NCI-H446 treated with DMSO at 0.1 percent for 48 hours (cell line): ENCODE data around the gene MAGED1.

Experiments used
- DNase-seq: peaks from one replicate; lab custom pipeline; 2025; lab: John Stamatoyannopoulos, UW

Gene MAGED1, protein sequence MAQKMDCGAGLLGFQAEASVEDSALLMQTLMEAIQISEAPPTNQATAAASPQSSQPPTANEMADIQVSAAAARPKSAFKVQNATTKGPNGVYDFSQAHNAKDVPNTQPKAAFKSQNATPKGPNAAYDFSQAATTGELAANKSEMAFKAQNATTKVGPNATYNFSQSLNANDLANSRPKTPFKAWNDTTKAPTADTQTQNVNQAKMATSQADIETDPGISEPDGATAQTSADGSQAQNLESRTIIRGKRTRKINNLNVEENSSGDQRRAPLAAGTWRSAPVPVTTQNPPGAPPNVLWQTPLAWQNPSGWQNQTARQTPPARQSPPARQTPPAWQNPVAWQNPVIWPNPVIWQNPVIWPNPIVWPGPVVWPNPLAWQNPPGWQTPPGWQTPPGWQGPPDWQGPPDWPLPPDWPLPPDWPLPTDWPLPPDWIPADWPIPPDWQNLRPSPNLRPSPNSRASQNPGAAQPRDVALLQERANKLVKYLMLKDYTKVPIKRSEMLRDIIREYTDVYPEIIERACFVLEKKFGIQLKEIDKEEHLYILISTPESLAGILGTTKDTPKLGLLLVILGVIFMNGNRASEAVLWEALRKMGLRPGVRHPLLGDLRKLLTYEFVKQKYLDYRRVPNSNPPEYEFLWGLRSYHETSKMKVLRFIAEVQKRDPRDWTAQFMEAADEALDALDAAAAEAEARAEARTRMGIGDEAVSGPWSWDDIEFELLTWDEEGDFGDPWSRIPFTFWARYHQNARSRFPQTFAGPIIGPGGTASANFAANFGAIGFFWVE

GRCh38 chrX:51892921-51893745 lies at the start of gene MAGED1:
MAGED1 (plus strand) TSS chrX:51893623; CDS start chrX:51894305, 682 bp downstream.
- peak; percentile 92 for DNase-seq

DNA sequence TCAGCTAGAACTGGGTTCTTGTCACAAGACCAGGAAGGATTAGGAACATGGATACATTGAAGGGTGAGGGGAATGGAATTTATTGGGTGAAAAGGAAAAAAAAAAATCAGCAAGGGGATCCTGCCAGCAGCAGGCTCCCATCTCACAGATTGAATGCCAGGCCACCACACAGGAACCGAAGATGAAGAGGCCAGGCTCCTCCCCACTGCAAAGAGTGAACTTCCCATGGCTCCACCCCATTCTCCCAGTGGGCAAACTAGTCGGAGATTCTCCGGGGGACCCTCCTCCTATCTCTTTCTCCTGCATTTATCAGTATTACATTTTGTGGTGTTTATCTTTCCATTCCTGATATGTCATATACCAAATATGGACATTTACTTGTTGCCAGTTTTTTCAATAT lies 46.0 kb upstream of the MAGED1 start:
- no peak for DNase-seq

- no peak for DNase-seq
Observed at GRCh38 chrX:51851507-51852085, 41.8 kb upstream of the MAGED1 start.

GRCh38 chrX:51852096-51852495 lies 41.3 kb upstream of the MAGED1 start:
- no peak for DNase-seq

DNA sequence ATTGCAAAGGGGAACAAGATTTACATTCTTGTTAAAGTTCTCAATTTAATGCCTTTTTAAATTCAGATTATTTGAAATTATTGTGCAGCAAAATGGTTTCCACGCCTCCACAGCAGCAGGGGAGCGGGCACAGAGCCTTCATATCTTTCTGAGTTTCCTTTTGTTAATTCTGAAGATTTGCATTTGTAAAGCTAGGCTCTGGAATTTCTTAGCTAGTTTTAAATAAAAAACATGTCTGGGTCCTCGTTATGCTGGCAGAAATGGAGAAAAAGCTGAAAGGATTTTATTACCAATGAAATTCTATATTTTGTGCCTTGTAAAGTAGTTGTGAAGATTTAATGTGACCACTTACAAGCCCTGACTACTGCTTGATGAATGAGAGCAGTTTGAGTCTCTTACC lies 40.8 kb upstream of the MAGED1 start:
- DNase-seq = no peak

DNA sequence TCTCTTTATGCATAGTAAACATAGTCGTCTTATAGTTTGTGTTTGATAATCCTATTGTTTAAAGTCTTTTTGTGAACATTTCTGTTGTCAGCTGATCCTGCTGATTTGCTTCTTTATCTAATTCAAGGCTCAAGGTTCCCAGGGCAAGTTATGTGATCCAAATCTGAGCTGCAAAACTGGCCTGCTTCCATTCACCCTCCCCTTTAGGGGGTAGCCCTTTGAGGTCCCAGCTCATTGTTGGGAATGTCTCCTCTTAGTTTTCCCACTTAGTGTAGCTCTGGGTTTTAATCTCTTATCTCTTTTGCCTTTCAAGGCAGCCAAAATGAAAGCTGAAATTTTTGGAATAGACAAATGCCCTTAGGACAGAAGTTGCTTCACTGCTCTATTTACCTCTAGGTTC lies 40.2 kb upstream of the MAGED1 start:
- DNase-seq = no peak

DNA sequence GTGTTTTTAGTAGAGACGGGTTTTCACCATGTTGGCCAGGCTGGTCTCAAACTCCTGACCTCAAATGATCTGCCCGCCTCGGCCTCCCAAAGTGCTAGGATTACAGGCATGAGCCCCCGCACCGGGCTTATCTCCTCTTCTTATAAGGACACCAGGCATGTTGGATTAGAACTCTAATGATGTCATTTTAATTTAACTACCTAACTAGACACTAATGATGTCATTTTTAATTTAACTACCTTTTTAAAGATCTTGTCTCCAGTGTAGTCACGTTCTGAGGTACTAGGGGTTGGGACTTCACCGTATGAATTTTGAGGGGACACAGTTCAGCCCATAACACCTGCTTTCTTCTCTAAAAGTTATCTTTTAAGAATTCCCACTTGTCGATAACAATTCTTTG lies 37.7 kb upstream of the MAGED1 start:
- no peak for DNase-seq

DNA sequence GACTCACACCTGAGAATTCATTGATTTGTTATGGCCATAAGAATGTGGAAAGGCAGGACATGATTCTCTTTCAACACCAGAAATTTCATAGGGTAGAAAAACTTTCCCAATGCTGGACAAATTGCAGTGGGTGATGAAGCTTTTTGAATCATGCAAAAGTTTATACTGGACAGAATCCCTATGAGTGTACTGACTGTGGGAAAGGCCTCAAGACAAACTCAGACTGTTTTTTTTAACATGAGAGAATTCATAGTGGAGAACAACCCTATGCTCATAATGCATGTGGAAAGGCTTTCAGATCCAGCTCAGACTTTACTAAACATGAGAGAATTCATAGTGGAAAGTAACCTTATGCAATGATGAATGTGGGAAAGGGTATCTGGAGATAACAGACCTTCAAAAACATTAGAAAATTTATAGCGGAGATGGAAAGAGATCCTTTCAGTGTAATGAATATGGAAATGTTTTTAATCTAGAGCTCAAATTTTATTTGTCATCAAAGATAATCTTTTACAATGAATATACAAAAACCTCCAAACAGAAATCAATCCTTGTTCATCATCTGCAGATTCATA lies 36.2 kb upstream of the MAGED1 start:
- DNase-seq = no peak

GRCh38 chrX:51860679-51861078 lies 32.7 kb upstream of the MAGED1 start:
- DNase-seq = no peak

DNA sequence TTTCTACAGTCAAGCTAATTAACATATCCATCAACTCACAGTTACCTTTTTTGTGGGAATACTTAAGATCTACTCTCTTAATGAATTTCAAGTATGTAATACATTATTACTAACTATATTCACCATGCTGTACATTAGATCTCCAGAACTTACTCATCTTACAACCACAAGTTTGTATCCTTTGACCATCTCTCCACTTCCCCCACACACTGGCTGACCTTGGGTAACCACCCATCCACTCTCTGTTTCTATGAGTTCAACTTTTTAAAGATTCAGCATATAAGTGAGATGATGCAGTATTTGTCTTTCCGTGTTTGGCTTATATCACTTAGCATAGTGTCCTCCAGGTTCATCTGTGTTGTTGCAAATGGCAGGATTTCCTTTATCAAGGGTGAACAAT lies 30.5 kb upstream of the MAGED1 start:
- DNase-seq = no peak

GRCh38 chrX:51866210-51866609 lies 27.2 kb upstream of the MAGED1 start:
- DNase-seq = no peak

- no peak for DNase-seq
Observed at GRCh38 chrX:51867626-51868025, 25.8 kb upstream of the MAGED1 start.

DNA sequence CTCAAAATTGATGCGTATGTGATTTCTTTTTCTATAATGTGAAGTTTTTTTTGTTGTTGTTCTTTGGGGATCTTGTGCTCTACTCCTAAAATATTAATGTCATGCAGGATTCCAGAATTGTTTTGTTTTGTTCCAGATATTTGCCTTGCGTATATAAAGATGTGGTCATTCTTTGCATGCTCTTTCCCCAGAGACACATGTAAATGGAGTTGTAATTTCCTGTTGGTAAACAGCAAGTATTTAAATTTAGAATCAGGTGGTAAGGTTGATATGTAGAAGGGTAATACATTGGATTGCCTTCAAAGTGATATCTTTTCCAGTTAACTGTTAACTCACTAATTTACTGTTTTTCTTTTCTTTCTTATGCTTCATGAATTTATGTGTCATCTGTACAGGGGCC lies 23.1 kb upstream of the MAGED1 start:
- DNase-seq = no peak

GRCh38 chrX:51874123-51874522 lies 19.3 kb upstream of the MAGED1 start:
- DNase-seq = no peak

DNA sequence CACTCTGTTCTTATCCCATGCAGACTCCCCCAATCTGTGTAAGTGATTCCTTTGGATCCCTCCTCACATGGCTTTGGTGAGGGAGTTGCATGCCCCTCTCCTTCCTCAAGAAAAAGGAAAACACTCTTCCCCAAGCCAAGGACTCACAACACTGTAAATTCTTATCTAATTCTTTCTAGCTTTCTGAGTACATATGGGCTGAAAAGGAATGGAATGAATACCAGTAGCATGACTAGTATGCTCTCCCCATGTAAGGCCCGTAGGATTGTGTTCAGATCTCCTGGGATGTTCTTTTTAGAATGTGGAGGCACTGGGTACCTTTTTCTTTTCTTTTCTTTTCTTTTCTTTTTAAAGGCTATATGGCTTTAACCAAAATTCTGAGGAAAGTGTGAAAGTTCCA lies 17.0 kb upstream of the MAGED1 start:
- no peak for DNase-seq

DNA sequence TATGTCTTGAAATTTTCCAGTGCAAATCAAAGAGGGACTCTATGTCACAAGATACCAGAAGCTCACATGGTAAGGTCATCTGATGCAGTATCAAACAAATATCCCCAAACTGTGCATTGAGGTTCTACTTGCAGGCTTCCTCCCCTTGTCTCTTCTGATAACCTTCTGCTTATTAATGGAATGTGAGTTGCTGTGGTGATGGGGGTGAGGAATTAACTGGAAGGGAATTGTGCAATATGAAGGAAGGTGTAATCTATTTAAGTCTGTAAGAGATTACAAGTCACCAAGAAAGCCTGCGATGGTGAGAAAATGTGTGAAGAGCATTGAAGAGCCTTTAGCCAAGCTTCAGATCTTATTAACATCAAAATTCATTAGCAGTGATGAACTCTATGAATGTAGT lies 15.4 kb upstream of the MAGED1 start:
- no peak for DNase-seq

DNA sequence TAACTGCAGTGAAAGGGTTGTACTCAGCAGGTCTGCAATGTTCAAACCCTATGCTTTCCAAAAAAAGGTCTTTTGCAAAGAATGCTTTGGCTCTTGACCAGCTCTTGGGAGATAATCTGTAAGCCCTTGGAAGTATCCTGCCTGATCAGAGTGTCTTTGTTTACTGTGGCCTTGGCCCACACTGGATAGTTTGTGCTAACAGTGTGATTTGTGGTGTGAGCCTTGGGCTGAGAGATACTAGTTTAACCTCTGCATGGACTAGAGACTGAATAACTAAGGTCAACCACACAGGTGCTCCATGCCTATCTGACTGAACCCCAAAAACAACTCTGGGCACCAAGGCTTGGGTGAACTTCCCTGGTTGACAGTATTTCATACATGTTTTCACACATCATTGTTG lies 3.6 kb upstream of the MAGED1 start:
- DNase-seq = no peak

DNA sequence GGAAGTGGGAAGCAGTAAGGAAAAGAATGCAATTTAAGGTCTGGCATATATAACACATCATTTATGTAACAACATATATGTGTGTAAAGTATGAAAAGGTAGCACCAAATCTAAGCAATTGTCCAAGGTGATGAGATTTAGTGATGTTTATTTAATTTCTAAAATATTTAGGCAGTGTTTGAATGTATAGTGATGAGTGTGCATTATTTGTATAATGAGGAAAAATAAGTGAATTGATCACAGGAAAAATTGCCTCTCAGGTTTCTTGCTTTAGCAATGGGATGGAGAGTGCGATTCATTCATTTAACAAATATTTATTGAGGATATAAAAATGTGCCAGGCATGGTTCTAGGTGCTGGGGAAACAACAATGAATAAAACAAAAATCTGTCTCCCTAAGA lies 2.2 kb upstream of the MAGED1 start:
- DNase-seq = no peak

DNA sequence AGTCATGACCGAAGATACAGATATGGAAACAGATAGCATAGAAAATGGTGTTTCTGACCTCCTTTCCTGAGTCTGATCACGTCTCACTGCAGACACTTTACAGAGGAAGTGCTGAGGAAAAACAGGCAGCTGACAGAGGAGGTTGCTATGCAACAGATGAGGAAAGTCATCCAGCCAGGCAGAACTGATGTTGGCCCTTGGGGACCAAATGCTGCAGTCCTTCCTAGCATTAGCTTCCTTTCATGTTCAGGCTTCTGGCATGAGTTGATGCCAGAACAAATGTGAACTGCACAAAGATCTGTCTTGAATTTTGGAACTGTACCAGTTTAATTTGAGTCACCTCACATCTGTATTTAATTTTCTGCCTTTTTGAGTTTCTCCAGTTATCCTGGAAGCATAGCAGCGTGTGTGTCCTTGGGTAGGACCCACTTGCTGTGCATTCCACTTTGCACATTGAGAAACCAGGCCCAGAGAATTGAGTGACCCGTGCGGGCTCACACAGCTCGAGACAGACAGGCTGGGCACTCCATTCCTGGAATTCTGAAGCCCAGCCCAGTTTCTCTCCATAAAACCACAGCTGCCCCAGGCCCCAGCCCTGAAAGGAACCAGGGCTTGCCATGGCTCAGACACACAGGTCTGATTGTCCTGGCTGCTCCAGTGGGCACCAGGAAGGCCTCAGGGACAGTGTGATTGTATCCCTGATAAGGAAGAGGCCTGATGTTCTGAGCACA lies 1.4 kb upstream of the MAGED1 start:
- peak; percentile 69 for DNase-seq

DNA sequence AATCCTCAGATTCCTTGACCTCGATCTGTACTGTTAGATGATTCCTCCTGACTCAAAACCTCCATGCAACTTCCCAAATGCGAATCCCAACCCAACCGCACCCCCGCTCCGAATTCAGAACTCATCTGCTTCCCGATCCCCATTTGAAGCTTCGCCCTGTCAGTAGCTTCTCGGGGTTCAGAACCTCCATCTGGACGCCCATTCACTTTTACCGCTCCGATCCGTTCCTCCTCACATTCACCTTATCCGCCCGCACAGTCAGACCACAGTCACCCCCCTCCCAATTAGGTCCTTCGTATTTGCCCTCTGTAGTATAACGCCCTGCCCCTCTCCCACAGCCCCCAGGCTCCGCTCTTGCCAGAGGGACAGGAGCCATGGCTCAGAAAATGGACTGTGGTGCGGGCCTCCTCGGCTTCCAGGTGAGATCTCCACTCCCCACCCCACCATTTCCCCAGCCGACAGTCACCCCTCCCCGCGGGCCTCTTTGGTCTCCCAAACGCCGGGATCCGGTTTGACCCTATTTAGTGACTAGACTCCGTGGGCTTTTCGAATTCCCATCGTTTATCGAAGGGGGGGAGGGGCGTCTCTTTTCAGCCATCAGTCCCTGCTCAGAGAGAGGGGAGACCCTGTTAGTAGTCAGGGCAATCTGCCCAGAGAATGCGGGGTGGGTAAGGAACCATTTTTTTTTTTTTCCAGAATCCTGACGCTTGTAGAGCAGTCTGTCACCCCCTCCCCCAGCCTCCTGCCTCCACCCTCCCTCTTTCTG lies 691 bp downstream of the MAGED1 start:
- peak; percentile 32 for DNase-seq
